Gastroesophageal sphincter (tissue), 4 donors: ENCODE data around the gene KCNIP2. TPM values are rescaled to one million over a fixed set of nuclear protein-coding genes. Genes with fewer than 3 reads are reported as not detected.
A peak's percentile ranks its signal among the peaks of the same experiment; 100 is the strongest.

Experiments
- ATAC-seq: fragments of 150-250 bp; one replicate; pipeline ENCODE4 v1.9.1; 2016; ENCODE audit warnings: mild to moderate bottlenecking, moderate library complexity
- H3K27ac ChIP-seq, 4 donors: fragments of 200-600 bp; sonication (generic) in 3 of 4; 1 replicate in 3 of 4; 2 replicates in 1 of 4; pipeline ENCODE4 v1.5.1; 2016 to 2019
- H3K27me3 ChIP-seq: fragments of 200-600 bp; sonication (generic); one replicate; pipeline ENCODE4 v1.5.1; 2019
- H3K36me3 ChIP-seq, 2 donors: fragments of 200-600 bp; sonication (generic); one replicate each; pipeline ENCODE4 v1.5.1; 2019; ENCODE audit warnings: control low read depth in 1 of 2
- H3K4me1 ChIP-seq, 3 donors: fragments of 200-600 bp; sonication (generic); 1 replicate in 2 of 3; 2 replicates in 1 of 3; pipeline ENCODE4 v1.5.1; 2016 to 2019; ENCODE audit warnings: control low read depth in 2 of 3
- H3K4me3 ChIP-seq, 2 donors: fragments of 200-600 bp; sonication (generic); one replicate each; pipeline ENCODE4 v1.5.1; 2019; ENCODE audit warnings: mild to moderate bottlenecking in 1 of 2, moderate library complexity in 1 of 2
- H3K9me3 ChIP-seq, 3 donors: fragments of 200-600 bp; sonication (generic); one replicate each; pipeline ENCODE4 v1.5.1; 2017 to 2019; ENCODE audit warnings: control low read depth in 2 of 3
- EP300 ChIP-seq: sonication (generic); formaldehyde crosslinking; IDR thresholded peaks from one replicate; pipeline ENCODE4 v1.6.1; 2017; ENCODE audit warnings: antibody characterized with exemption, mild to moderate bottlenecking
- POLR2A ChIP-seq, 2 donors: fragments of 450-650 bp; IDR thresholded peaks; one replicate each; pipeline ENCODE4 v1.6.1; 2017; ENCODE audit warnings: antibody characterized with exemption in 2 of 2, mild to moderate bottlenecking in 2 of 2, moderate library complexity in 1 of 2
- POLR2AphosphoS5 ChIP-seq: sonication (generic); formaldehyde crosslinking; IDR thresholded peaks from one replicate; pipeline ENCODE4 v1.6.1; 2017; ENCODE audit warnings: antibody characterized with exemption
- WGBS, 2 donors: methylation state at CpG; one replicate each; pipeline ENCODE4 v1.1.5; 2018; ENCODE audit warnings: low coverage in 1 of 2; 5-methylcytosine and 5-hydroxymethylcytosine counted together
- total RNA-seq, 4 donors: library from RNA; depleted of rRNA; stranded (reverse); fragments of >200 nt; gene quantifications; one replicate each; pipeline ENCODE4 v1.1.0, GENCODE V29; 2016
- TF ChIP-seq, protein P1 (sequence below), 4 experiments: fragments of 200-600 bp in 2 of 4; fragments of 450-650 bp in 2 of 4; sonication (generic) in 1 of 4; IDR thresholded peaks; one replicate each; pipeline ENCODE4 v1.5.1; 2017 to 2019; ENCODE audit warnings: antibody characterized with exemption in 4 of 4, mild to moderate bottlenecking in 2 of 4, moderate library complexity in 2 of 4

KCNIP2 gene
- total RNA-seq, 4 donors from 2014 or later, result 0.78 to 2.4 (median 0.89) TPM; not detected in 1

DNA sequence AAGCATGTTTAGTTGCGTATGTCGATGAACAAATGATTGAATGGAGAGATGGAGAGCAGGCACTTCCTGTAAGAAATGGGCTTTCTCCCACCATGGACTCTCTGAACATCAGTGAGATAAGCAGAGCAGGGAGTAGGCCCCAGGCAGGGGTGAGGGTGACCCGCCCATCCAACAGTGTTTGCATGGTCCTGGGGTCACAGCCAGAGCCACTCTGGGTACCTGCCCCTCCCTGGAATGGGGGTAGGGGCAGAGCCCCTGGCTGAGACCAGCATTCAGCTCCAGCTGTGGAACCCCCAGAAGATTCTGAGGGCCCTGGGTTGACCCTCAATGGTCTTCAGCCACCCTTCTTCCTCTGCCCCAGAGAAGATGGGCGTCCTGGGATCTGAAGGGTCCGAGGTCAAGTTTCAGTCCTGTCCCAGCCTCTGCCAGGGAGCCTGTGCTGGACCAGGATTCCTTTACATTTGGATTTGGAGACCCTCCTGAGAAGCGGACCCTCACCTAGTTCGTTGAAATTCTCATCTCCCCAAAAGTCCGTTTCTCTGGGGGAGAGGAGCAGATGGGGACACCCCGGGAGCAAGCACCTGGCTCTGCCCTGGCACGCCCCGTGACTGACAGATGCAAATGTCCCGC lies 65.3 kb downstream of the KCNIP2 start:
- ATAC-seq, result no peak
- Histone ChIP-seq H3K36me3 (no peaks in the 10 kb centered on the region), H3K27ac (no peak overlapping the region), H3K9me3 (no peaks in the 10 kb centered on the region), H3K4me3 (peak overlapping the region in 1 of 2 donors; percentile 44), H3K4me1 (peaks cover 2 to 80% (median 39%) of the 10 kb centered on the region in 3 donors), H3K27me3 (peaks cover 69% of the 10 kb centered on the region)
- TF ChIP-seq, protein P1, sequence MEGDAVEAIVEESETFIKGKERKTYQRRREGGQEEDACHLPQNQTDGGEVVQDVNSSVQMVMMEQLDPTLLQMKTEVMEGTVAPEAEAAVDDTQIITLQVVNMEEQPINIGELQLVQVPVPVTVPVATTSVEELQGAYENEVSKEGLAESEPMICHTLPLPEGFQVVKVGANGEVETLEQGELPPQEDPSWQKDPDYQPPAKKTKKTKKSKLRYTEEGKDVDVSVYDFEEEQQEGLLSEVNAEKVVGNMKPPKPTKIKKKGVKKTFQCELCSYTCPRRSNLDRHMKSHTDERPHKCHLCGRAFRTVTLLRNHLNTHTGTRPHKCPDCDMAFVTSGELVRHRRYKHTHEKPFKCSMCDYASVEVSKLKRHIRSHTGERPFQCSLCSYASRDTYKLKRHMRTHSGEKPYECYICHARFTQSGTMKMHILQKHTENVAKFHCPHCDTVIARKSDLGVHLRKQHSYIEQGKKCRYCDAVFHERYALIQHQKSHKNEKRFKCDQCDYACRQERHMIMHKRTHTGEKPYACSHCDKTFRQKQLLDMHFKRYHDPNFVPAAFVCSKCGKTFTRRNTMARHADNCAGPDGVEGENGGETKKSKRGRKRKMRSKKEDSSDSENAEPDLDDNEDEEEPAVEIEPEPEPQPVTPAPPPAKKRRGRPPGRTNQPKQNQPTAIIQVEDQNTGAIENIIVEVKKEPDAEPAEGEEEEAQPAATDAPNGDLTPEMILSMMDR (IDR thresholded peaks at IDR 0.05), result no peak
- TF ChIP-seq POLR2AphosphoS5, result no peak
- TF ChIP-seq EP300, result no peak
- no peak for TF ChIP-seq POLR2A (IDR thresholded peaks at IDR 0.05)
- 36 to 90% methylated on average over 2 to 4 of the region's 12 CpGs for WGBS, 2 donors

DNA sequence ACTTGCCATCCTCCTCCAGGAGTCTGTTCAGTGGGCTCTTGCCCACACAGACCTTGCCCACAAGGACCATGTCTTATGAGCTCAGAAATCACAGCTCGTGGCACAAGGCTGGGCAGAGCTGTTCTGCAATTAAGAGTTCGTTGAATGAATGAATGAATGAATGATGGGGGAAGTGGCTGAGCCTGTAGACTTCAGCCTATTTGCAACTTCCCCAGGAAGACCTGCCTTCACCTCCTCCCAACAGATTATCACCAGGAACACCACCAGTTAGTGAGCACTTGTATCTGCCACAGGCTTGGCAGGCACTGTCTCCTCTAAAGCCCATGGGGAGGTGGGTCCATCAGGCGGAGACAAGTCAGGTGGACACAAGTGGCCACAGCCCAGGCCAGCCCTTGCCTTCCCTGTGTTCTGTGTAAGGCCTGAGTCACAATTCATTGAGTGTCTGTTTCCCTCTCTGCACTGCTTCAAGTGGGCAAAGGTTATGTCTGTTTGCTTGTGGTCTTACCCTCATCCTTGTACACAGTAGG lies 65.9 kb downstream of the KCNIP2 start:
- H3K27me3 ChIP-seq, result peaks cover 75% of the 10 kb centered on the region

DNA sequence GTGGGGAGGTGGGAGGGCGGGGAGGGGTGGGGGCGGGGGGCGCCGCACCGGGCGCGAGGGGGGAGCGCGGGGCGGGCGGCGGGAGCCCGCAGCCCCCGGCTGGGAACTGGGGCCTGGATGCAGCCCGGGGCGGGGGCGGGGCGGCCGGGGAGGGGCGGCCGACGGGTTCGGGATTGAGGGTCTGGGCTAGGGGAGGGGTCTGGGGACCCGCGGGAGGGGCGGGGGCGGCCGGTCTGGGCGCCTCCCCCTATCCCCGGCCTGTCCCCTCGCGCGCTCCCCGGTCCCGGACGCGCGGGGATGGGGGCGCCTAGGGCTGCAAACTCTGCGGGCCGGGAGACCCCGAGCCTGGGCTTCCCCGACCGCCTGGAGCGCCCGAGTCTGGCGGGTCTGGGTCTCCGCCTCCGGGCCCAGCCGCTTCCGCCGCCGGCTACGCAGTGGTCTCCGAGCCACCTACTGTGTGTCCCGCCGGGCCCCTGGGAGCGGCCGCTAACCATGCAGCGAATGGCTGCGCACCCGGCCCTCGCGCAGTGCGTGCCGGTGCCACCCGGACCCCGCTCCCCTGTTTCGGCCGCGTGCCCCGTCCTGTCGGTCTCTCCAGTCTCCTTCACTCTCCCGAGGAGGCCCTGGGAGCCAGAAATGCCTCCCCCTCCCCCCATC lies 67.3 kb downstream of the KCNIP2 start:
- Histone ChIP-seq H3K4me1 (peaks cover 2 to 65% (median 31%) of the 10 kb centered on the region in 3 donors), H3K4me3 (peak overlapping the region in 1 of 2 donors; percentile 46), H3K36me3 (no peaks in the 10 kb centered on the region), H3K27me3 (peaks cover 89% of the 10 kb centered on the region), H3K9me3 (no peaks in the 10 kb centered on the region), H3K27ac (no peak overlapping the region)
- TF ChIP-seq POLR2AphosphoS5, result no peak
- TF ChIP-seq POLR2A (IDR thresholded peaks at IDR 0.05), result no peak
- TF ChIP-seq, protein P1 (IDR thresholded peaks at IDR 0.05), result no peak
- TF ChIP-seq EP300, result no peak
- 0% methylated on average over 1 of the region's 74 CpGs; no CpG with 5 or more reads in 1 of the 2 donors for WGBS, 2 donors
- no peak for ATAC-seq

More for the DNA sequence above, 65.9 kb downstream of the KCNIP2 start:
- Histone ChIP-seq H3K36me3 (no peaks in the 10 kb centered on the region), H3K9me3 (no peaks in the 10 kb centered on the region), H3K4me1 (peaks cover 2 to 79% (median 37%) of the 10 kb centered on the region in 3 donors), H3K4me3 (no peak overlapping the region), H3K27ac (no peak overlapping the region)
- TF ChIP-seq POLR2AphosphoS5 (no peak), EP300 (no peak), POLR2A (IDR thresholded peaks at IDR 0.05) (no peak)
- TF ChIP-seq, protein P1 (IDR thresholded peaks at IDR 0.05), result no peak
- no peak for ATAC-seq
- 93 to 100% methylated on average over 2 to 3 of the region's 3 CpGs for WGBS, 2 donors

Other genes with a start within 250 kb of the KCNIP2 start
- 100 to 1,000 TPM in 3 of 4 donors, 10 to 100 TPM in 1; 85.4 to 131 (median 112) TPM for gene FBXW4, start 148.6 kb downstream of the KCNIP2 start, total RNA-seq
- gene FGF8, start 67.7 kb downstream of the KCNIP2 start, total RNA-seq, result not detected
- gene NPM3, start 60.4 kb downstream of the KCNIP2 start, total RNA-seq, result 10 to 100 TPM; 11.4 to 28.2 (median 21.8) TPM
- 100 to 1,000 TPM in 2 of 4 donors, 10 to 100 TPM in 2; 92.5 to 163 (median 115) TPM for gene OGA, start 25.4 kb downstream of the KCNIP2 start, total RNA-seq
- 10 to 100 TPM; 12.4 to 17.2 (median 14.9) TPM for gene ARMH3, start 212.4 kb upstream of the KCNIP2 start, total RNA-seq
- gene HPS6, start 221.5 kb upstream of the KCNIP2 start, total RNA-seq, result 10 to 100 TPM; 24.1 to 36.2 (median 27.1) TPM